ENCODE results near the gene ITGA2.

Gene ITGA2

GRCh38 chr5:53066088-53066487 lies 76.9 kb downstream of the ITGA2 start:
- DNase-seq: no peak

- DNase-seq: no peak
These were observed 78.5 kb downstream of the ITGA2 start for GRCh38 chr5:53067641-53068040.

- DNase-seq: no peak
These were observed 79.2 kb downstream of the ITGA2 start for GRCh38 chr5:53068291-53068836.

- DNase-seq: no peak
These were observed 80.5 kb downstream of the ITGA2 start for GRCh38 chr5:53069626-53070025.

- no peak for DNase-seq
These were observed 82.1 kb downstream of the ITGA2 start for GRCh38 chr5:53071298-53071697.

GRCh38 chr5:53071738-53072137 lies 82.6 kb downstream of the ITGA2 start:
- no peak for DNase-seq

GRCh38 chr5:53073348-53073747 lies 84.2 kb downstream of the ITGA2 start:
- DNase-seq: no peak

GRCh38 chr5:53076014-53076583 lies 86.9 kb downstream of the ITGA2 start:
- DNase-seq: no peak

- no peak for DNase-seq
These were observed 91.1 kb downstream of the ITGA2 start for GRCh38 chr5:53080271-53080670.

- no peak for DNase-seq
These were observed 94.8 kb downstream of the ITGA2 start for GRCh38 chr5:53083927-53084326.

- DNase-seq: no peak
These were observed 95.5 kb downstream of the ITGA2 start for GRCh38 chr5:53084546-53085255.

- DNase-seq: no peak
These were observed 98.0 kb downstream of the ITGA2 start for GRCh38 chr5:53087171-53087570.

GRCh38 chr5:53087621-53088121 lies 98.5 kb downstream of the ITGA2 start:
- no peak for DNase-seq

- DNase-seq: no peak
These were observed 100.4 kb downstream of the ITGA2 start for GRCh38 chr5:53089481-53089991.

GRCh38 chr5:53090229-53090628 lies 101.1 kb downstream of the ITGA2 start:
- DNase-seq: no peak

- DNase-seq: no peak
These were observed 102.1 kb downstream of the ITGA2 start for GRCh38 chr5:53091289-53091688.

- no peak for DNase-seq
These were observed 103.1 kb downstream of the ITGA2 start for GRCh38 chr5:53092242-53092641.

- DNase-seq: no peak
These were observed 106.1 kb downstream of the ITGA2 start for GRCh38 chr5:53095217-53095616.

- peak; percentile 9 for DNase-seq
These were observed 106.9 kb downstream of the ITGA2 start for GRCh38 chr5:53095931-53096525.

- DNase-seq: no peak
These were observed 110.4 kb downstream of the ITGA2 start for GRCh38 chr5:53099546-53099945.

- no peak for DNase-seq
These were observed 111.5 kb downstream of the ITGA2 start for GRCh38 chr5:53100606-53101005.

GRCh38 chr5:53105611-53106300 lies 116.6 kb downstream of the ITGA2 start:
- no peak for DNase-seq

GRCh38 chr5:53109056-53109442 lies 119.9 kb downstream of the ITGA2 start:
- DNase-seq: no peak
